OCI-LY1 (cell line): Measurements from ENCODE around the gene PPIL6.

Source experiments
- EZH2 ChIP-seq: fragments of 200-600 bp; sonication (generic), shearing (Covaris generic); IDR thresholded peaks from 2 replicates; pipeline ENCODE4 v1.8.0; 2017; ENCODE audit warnings: borderline replicate concordance, mixed run types, mild to moderate bottlenecking, antibody characterized with exemption, low read length, moderate library complexity, mixed read lengths
- TF ChIP-seq, protein P1 (sequence below): fragments of 200-600 bp; sonication (generic), shearing (Covaris generic); IDR thresholded peaks from 2 replicates; pipeline ENCODE4 v1.5.1; 2017; ENCODE audit warnings: mild to moderate bottlenecking, antibody characterized with exemption, low read length, moderate library complexity, mixed read lengths

DNA sequence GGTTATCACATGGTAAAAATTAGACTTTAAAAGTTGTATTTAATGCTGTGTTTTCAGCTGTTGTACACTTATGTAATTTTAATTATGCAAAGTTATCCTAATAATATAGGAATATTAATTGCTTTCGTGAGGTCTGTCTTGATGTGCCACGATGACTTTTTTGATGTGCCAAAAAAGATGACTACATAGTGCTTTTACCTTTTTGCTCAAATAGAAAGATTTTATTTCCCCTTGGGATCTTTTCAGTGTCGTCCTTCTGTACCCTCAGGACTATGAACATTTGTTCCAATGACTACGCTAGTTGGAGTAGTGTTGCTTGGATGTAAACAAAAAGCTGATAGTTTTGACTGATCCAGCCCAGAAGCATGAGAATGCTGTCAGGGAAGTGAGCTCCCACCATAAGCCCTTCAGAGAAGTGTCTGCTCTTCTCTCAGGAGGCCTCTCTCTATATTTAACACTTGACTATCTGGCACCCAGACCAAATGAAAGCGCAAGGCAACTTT, 56.9 kb downstream of the PPIL6 start:
- TF ChIP-seq, protein P1, sequence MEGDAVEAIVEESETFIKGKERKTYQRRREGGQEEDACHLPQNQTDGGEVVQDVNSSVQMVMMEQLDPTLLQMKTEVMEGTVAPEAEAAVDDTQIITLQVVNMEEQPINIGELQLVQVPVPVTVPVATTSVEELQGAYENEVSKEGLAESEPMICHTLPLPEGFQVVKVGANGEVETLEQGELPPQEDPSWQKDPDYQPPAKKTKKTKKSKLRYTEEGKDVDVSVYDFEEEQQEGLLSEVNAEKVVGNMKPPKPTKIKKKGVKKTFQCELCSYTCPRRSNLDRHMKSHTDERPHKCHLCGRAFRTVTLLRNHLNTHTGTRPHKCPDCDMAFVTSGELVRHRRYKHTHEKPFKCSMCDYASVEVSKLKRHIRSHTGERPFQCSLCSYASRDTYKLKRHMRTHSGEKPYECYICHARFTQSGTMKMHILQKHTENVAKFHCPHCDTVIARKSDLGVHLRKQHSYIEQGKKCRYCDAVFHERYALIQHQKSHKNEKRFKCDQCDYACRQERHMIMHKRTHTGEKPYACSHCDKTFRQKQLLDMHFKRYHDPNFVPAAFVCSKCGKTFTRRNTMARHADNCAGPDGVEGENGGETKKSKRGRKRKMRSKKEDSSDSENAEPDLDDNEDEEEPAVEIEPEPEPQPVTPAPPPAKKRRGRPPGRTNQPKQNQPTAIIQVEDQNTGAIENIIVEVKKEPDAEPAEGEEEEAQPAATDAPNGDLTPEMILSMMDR = no peak
- TF ChIP-seq EZH2 = no peak
